Heart left ventricle (tissue), 16 donors: ENCODE data around the gene ANKS3. TPM values are rescaled to one million over a fixed set of nuclear protein-coding genes. Genes with fewer than 3 reads are reported as not detected.

Experiments used
- ATAC-seq, 4 donors: fragments of 200-7000 bp; cut with Tn5 transposase; one replicate each; pipeline ENCODE4 v1.9.1; 2020 to 2022; ENCODE audit warnings: moderate library complexity in 4 of 4, mild to moderate bottlenecking in 3 of 4, moderate number of reproducible peaks in 1 of 4
- DNase-seq, 5 donors: peaks; one replicate each; pipeline ENCODE4 v3.0.0-alpha.2; 2020
- H3K27ac ChIP-seq, 12 donors: fragments of 200-600 bp; sonication (generic) in 4 of 12; one replicate each; pipeline versions ENCODE4 v1.5.0 to v1.8.0; 2016 to 2022; ENCODE audit warnings: mild to moderate bottlenecking in 2 of 12
- H3K27me3 ChIP-seq, 9 donors: fragments of 200-600 bp; sonication (generic) in 2 of 9; one replicate each; pipeline versions ENCODE4 v1.5.1 to v1.8.0; 2016 to 2022; ENCODE audit warnings: mild to moderate bottlenecking in 3 of 9
- H3K36me3 ChIP-seq, 9 donors: fragments of 200-600 bp; sonication (generic) in 2 of 9; one replicate each; pipeline versions ENCODE4 v1.5.0 to v1.8.0; 2018 to 2022; ENCODE audit warnings: mild to moderate bottlenecking in 2 of 9
- H3K4me1 ChIP-seq, 12 donors: fragments of 200-600 bp; sonication (generic) in 4 of 12; one replicate each; pipeline versions ENCODE4 v1.5.0 to v1.8.0; 2016 to 2022; ENCODE audit warnings: mild to moderate bottlenecking in 3 of 12
- H3K4me3 ChIP-seq, 12 donors: fragments of 200-600 bp; sonication (generic) in 4 of 12; one replicate each; pipeline versions ENCODE4 v1.5.0 to v1.8.0; 2017 to 2022; ENCODE audit warnings: mild to moderate bottlenecking in 9 of 12, moderate library complexity in 4 of 12
- H3K9me3 ChIP-seq, 12 donors: fragments of 200-600 bp; sonication (generic) in 4 of 12; one replicate each; pipeline versions ENCODE4 v1.5.0 to v1.8.0; 2016 to 2022; ENCODE audit warnings: mild to moderate bottlenecking in 1 of 12
- CTCF ChIP-seq, 12 donors: fragments of 200-600 bp; sonication (generic) in 4 of 12; IDR thresholded peaks; one replicate each; pipeline versions ENCODE4 v1.5.0 to v1.8.0; 2018 to 2022; ENCODE audit warnings: antibody characterized with exemption in 12 of 12, mild to moderate bottlenecking in 5 of 12
- POLR2A ChIP-seq, 2 donors: fragments of 450-650 bp; IDR thresholded peaks; one replicate each; pipeline ENCODE4 v1.6.1; 2017; ENCODE audit warnings: antibody characterized with exemption in 2 of 2, mild to moderate bottlenecking in 2 of 2, moderate library complexity in 2 of 2
- WGBS, 4 donors: extraction: QIAGEN DNeasy Blood & Tissue Kit in 2 of 4; methylation state at CpG; one replicate each; pipeline versions ENCODE4 v1.1.5 to v1.1.7; 2013 to 2018; 5-methylcytosine and 5-hydroxymethylcytosine counted together
- intact Hi-C, 10 donors: fragments of 100-400 bp; cut with DNase I; formaldehyde crosslinking; loops; one replicate each; pipeline versions ENCODE4 v1.11.1 to v1.14.2; 2022
- polyA plus RNA-seq, 2 donors: library from polyadenylated mRNA; stranded (reverse); fragments of 200-250 nt; gene quantifications; one replicate each; pipeline ENCODE4 v1.2.3, GENCODE V29; 2013
- total RNA-seq, 9 donors: library from RNA; depleted of rRNA in 2 of 9; stranded (reverse); fragments of >200 nt in 2 of 9; fragmentation: NEBNext Ultra II Directional in 3 of 9; extraction: Animal tissue kit (Norgen Biotek cat#: 25700) in 3 of 9; gene quantifications; one replicate each; pipeline versions ENCODE4 v1.1.0 to v1.2.4, GENCODE V29; 2016 to 2023
- donor health status: ischemic (EF 13 %, LVEDD 7.1; RV severe dilation, severe dysfunction).
- donor health status: healthy with polysubstance abuse.
- donor health status: DM: no; HTN: yes; CAD: no.
- donor health status: DM: no; HTN: no; CAD: no.
- donor health status: ischemic (EF 25% LVEDD 6.9; RV normal size, moderate dysfunction).
- donor health status: ischemic (EF 25% LVEDD 5.7; RV mildly dilated, moderate dysfunction).
- donor health status: healthy.
- donor health status: DM: yes; HTN: yes; CAD: no.
- donor health status: ischemic (EF 35%, LVEDD 5.7; RV mildly dilated, moderate dysfunction).
- donor health status: nonischemic (EF 11% LVEDD 7.7; RV severe dilation, severe dysfunction).
- donor health status: DM: yes; HTN: yes; CAD: no.
- donor health status: PGD.
- donor health status: ischemic (EF 29% LVEDD 5.4; RV normal size, mild dysfunction).
- donor health status: nonischemic (EF 23%, LVEDD 6.1; RV moderate dilation, normal function).

The ANKS3 gene
- total and polyA plus RNA-seq, 11 donors: 5.1 to 12.7 (median 9.2) TPM

- intact Hi-C loops: loop anchor here in 7 of 10 donors (1.0 to 10.0 kb wide), 8 partner anchors 33 to 187 kb away; partner anchors contain the start of genes ANKS3 (in 3 of the 7), DNAAF8 (in 3 of the 7), ROGDI (in 3 of the 7) and GLYR1 (in 1 of the 7)
- no peak for ATAC-seq
- peak in 1 of 5 donors; percentile 43 for DNase-seq
- TF ChIP-seq CTCF (IDR thresholded peaks at IDR 0.05): no peak
- TF ChIP-seq POLR2A (IDR thresholded peaks at IDR 0.05): no peak
- no peaks in the 10 kb centered on the region for H3K9me3 ChIP-seq
- H3K36me3 ChIP-seq: peaks cover 0 to 24% (median 21%) of the 10 kb centered on the region in 9 donors
- peak overlapping the region; percentile 36 to 94 (median 84) for H3K4me3 ChIP-seq
- WGBS, 4 donors: 50 to 60% (median 58%) methylated on average over 17 of the region's 17 CpGs
- peak overlapping the region; percentile 70 to 90 (median 88) for H3K27ac ChIP-seq
- H3K4me1 ChIP-seq: peaks cover 9 to 37% (median 32%) of the 10 kb centered on the region in 12 donors
- H3K27me3 ChIP-seq: no peaks in the 10 kb centered on the region
These were observed 33.9 kb upstream of the ANKS3 start for GRCh38 chr16:4767872-4768548.

GRCh38 chr16:4766875-4767628, 33.0 kb upstream of the ANKS3 start, which contains the start of gene ZNF500:
ZNF500 (minus strand) TSS chr16:4767162; CDS start chr16:4765978, 1,184 bp downstream.
- DNase-seq (peak; percentile 98 to 99 (median 98)), ATAC-seq (peak; percentile 92 to 97 (median 96))
- Histone ChIP-seq H3K36me3 (peaks cover 0 to 34% (median 30%) of the 10 kb centered on the region in 9 donors), H3K4me1 (peaks cover 9 to 37% (median 32%) of the 10 kb centered on the region in 12 donors), H3K9me3 (no peaks in the 10 kb centered on the region), H3K27me3 (no peaks in the 10 kb centered on the region), H3K27ac (peak within 1 kb of the TSS; percentile 45 to 90 (median 88)), H3K4me3 (peak within 1 kb of the TSS; percentile 76 to 97 (median 89))
- peak in 1 of 2 donors; percentile 82 for TF ChIP-seq POLR2A (IDR thresholded peaks at IDR 0.05)
- no peak for TF ChIP-seq CTCF (IDR thresholded peaks at IDR 0.05)
- WGBS, 4 donors: 3 to 9% (median 6%) methylated on average over 34 to 72 of the region's 72 CpGs
- intact Hi-C loops: loop anchor here in 5 of 10 donors (1.0 to 10.0 kb wide), 6 partner anchors 32 to 188 kb away; partner anchors contain the start of genes ANKS3 (in 2 of the 5), DNAAF8 (in 2 of the 5), ROGDI (in 2 of the 5) and GLYR1 (in 1 of the 5)

- Histone ChIP-seq H3K9me3 (no peaks in the 10 kb centered on the region), H3K36me3 (peaks cover 0 to 45% (median 39%) of the 10 kb centered on the region in 9 donors), H3K4me3 (peak overlapping the region in 11 of 12 donors; percentile 76 to 97 (median 89)), H3K27ac (peak overlapping the region in 9 of 12 donors; percentile 10 to 90 (median 88)), H3K27me3 (no peaks in the 10 kb centered on the region), H3K4me1 (peaks cover 9 to 37% (median 32%) of the 10 kb centered on the region in 12 donors)
- ATAC-seq: no peak
- intact Hi-C loops: loop anchor here in 5 of 10 donors (2.0 to 10.0 kb wide), 5 partner anchors 31 to 189 kb away; partner anchors contain the start of genes ROGDI (in 2 of the 5), ANKS3 (in 1 of the 5), DNAAF8 (in 1 of the 5) and GLYR1 (in 1 of the 5)
- 60 to 67% (median 65%) methylated on average over 26 of the region's 26 CpGs for WGBS, 4 donors
- no peak for TF ChIP-seq CTCF (IDR thresholded peaks at IDR 0.05)
- TF ChIP-seq POLR2A (IDR thresholded peaks at IDR 0.05): no peak
- no peak for DNase-seq
These were observed 31.7 kb upstream of the ANKS3 start for GRCh38 chr16:4765511-4766474.
